Muscle of arm (tissue), 12 donors: ENCODE measurements around the gene TNRC6C. TPM values are rescaled to one million over a fixed set of nuclear protein-coding genes. Genes with fewer than 3 reads are reported as not detected.
A peak's percentile ranks its signal among the peaks of the same experiment; 100 is the strongest.
"Not testable (repeated sequence)": the region's sequence is repeated elsewhere in the genome, so short reads cannot be mapped to it uniquely, and the experiment has no call there.

Source experiments
- DNase-seq: peaks from one replicate; pipeline ENCODE4 v3.0.0-alpha.2; 2013
- polyA plus RNA-seq, 12 donors: library from polyadenylated mRNA; unstranded; fragments of 120-200 nt; gene quantifications; one replicate each; pipeline ENCODE4 v1.2.1, GENCODE V29; 2013; ENCODE audit not compliant: insufficient read length in 12 of 12

The TNRC6C gene
- polyA plus RNA-seq, 12 donors, result 7.7 to 15.5 (median 9.8) TPM; not detected in 1

DNA sequence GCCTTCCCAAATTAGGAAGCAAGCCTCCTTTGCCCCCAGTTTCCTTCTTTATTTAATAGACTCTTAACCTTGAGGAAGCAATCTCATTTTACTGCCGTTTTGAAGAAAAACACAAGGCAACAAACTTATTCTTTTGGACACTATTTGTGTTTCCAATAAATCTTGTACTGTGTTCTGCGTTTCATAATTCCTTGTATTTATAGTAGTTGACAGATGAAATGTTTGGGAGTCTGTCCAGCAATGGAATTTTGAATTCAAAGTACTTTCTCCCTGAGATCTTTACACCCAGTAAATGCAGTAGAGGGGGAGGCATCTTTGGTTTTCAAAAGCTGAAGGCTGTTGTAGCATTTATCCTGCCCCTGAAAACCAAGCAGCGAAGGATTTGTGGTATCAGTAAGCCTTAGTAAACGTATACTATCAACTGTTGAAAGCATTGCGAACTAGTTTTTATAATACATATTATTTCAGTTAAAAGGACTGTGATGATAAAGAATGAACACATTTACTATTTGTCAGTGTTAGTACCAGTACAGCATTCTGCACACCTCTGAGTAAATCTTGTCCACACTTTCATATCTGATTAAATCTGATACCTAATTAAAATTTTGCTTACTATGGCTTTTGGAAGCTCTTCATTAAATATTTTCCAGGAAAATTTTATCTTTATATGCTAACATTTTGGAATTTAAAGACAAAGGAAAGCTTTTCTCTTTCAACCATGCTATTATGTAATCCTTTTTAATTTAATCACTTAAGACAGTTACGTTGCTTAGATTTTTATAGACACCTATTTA lies 83.1 kb downstream of the TNRC6C start:
- peak; percentile 29 for DNase-seq

DNA sequence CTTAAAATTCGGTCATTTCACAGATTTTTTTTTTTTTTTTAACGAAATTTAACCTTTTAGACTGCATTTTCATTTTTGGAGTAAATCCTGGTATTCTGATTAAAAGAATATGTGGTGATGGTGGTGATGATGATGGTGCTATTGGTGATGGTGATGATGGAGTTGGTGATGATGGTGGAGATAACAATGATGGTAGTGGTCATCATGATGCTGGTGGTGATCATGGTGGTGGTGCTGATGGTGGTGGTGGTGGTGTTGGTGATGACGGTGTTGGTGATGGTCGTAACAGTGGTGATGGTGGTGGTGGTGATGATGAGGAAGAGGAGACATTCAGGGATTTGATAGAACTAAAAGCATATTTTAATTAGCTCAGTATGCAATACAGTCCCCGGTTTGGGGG lies 84.0 kb downstream of the TNRC6C start:
- no peak for DNase-seq

DNA sequence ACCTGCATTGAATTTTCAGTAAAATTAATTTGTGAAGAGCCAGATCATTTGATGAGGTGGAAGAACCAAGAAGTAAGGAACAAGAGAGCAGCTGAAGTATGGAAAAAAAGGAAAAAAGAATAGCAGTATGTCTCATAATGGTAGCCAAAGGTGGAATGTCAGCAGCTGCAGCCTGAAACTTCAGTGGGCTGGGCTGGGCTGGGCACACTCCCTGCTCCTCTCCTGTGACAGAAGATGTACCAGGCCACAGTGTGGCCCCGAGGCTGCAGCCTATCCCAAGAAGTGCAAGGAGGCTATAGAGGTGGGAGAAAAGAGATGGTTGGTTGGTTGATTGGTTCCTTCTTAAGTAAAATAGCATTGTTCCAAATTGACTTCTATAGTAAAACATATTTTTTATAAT lies 84.5 kb downstream of the TNRC6C start:
- no peak for DNase-seq

DNA sequence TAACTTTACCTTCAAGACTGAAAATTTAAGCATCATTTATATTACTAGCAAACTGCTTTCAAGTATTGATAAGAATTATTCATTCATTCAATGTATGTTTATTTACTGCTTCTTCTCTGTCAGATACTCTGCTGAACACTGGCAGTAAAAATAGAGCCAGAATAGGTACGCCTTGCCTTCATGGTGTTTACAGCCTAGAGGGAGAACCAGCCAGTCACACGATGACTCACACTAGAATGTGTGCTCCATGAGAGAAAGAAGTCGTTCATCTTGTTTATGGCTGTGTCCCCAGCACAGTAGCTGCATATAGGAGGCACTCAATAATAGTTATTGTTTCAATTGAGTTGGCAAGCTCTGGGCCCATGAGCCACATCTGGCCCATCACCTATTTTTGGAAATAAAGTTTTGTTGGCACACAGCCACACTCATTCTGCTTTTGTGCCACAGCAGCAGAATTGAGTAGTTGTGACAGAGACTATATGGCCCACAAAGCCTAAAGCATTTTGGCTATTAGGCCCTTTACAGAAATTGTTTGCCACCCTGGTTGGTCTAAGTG lies 85.9 kb downstream of the TNRC6C start:
- no peak for DNase-seq

DNA sequence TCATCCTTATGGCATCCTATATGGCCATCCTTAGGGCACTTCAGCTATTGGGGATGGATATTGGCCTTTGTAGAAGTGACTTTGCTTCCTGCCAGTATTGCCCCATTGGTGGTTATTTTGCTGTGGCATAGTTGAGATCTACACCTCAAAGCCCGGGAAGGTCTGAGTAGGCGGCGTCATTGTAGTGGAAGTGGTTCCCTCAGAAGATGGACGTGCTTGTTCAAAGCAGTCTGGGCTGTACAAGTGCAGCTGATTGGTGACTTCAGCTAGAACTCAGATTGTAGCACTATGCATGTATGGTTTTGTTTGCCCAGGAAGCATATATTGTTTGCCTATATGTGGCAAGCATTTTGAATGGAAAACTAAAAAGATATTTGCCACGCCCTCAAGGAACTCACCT lies 86.8 kb downstream of the TNRC6C start:
- no peak for DNase-seq

- DNase-seq, result no peak
Measured at GRCh38 chr17:78046923-78047322, 88.4 kb downstream of the TNRC6C start.

DNA sequence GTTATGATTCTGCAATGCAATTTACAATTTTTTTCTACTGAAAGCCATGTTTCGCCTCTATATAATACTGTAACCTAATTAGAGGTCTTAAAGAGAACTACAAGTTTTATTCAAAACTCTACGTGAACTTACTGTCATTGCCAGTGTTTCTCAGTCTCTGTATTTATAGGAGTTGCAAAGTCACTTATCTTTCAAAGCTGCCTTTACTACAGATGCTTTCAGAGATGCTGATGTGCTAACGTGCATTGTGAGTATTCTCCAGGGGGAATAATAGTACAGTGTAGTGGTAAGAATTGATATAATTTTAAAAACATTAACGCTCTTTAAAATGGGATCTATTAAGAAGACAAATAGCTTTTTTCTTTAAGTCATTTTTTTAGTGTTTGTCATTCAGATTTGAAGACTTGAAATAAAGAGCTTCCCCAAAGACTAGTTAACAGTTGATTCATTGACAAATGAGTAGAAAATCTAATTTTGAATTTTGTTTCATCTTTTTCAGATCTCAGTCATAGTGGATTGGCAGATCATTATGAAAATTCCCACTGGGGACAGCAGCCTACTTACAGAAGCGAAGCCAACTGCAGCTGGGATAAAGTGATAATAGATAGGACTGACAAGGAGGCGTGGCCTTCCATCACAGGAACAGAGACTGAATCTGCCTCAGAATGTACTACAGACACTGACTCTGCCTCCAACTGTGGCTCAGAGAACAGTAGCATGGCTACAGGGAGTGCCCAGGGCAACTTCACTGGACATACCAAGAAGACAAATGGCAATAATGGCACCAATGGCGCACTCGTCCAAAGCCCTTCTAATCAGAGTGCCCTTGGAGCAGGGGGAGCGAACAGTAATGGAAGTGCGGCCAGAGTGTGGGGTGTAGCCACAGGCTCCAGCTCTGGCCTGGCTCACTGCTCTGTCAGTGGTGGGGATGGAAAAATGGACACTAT lies 90.1 kb downstream of the TNRC6C start:
- no peak for DNase-seq

- DNase-seq, result no peak
Measured at GRCh38 chr17:78049609-78050008, 91.1 kb downstream of the TNRC6C start.

DNA sequence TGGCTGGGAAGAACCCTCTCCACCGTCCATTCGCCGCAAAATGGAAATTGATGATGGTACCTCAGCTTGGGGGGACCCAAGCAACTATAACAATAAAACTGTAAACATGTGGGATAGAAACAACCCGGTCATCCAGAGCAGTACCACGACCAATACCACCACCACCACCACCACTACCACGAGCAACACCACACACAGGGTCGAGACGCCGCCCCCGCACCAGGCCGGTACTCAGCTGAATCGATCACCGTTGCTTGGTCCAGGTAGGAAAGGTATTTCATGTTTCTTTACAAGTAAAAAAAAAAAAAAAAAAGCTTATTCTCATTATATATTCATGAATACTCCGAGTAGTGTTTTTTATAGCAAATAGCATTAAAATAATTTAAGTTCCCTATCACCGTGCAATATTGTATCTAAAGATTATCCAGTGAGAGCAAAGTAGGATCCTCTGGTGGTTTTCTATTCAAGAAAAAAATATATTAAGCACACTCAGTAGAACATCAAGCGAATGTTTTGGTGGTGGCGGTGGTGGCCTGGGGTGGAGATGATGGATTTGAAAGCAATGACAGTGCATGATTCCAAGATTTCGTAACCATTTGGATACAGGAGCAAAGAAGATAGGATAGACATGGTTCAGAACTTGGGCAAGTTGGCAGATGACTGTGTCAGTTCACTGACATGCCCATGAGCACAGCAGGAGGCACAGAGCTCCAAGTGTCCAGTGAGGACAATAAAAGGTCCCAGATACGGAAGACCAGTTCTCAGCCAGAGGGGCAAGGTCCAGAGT lies 92.9 kb downstream of the TNRC6C start:
- no peak for DNase-seq

GRCh38 chr17:78053777-78054468 lies 95.4 kb downstream of the TNRC6C start:
- DNase-seq, result no peak

GRCh38 chr17:78057113-78057740 lies 98.7 kb downstream of the TNRC6C start:
- no peak for DNase-seq

DNA sequence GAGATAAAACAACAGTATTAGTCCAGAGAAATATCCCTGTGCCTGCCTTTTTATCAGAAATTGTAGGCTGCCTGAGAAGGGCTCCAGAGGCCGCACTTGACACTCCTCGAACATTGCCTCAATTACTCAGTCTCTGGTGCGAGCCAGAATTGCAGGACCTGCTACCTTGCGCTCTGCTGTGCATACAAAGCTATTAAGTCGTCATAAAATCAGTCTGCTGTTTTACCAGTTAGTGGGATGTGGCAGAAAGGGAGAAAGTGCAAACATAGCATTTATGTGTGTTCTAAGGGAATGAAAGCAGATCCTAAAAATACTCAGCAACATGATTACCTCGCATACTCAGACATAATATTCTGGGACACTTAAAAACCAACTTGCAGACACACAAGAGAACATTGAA lies 99.5 kb downstream of the TNRC6C start:
- DNase-seq, result no peak

DNA sequence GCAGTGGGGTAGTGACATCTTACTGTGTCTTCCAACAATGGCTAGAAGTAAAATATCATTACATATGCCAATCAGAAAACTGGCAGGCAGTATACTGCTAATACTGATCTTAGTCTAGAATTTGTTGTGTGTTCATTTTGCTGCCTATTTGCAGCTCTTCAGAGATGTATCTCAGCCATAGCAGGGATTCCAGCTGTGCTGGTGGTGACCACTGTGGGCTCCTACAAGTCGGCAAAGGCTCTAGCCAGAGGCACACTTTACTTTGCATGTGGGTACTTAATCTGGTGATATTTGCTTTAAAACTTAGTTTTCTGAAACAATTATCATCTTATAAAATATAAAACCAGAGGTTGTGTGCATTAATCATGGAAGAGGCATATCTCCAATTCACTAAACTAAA lies 100.1 kb downstream of the TNRC6C start:
- DNase-seq, result no peak

GRCh38 chr17:78062596-78062995 lies 104.1 kb downstream of the TNRC6C start:
- DNase-seq, result no peak

DNA sequence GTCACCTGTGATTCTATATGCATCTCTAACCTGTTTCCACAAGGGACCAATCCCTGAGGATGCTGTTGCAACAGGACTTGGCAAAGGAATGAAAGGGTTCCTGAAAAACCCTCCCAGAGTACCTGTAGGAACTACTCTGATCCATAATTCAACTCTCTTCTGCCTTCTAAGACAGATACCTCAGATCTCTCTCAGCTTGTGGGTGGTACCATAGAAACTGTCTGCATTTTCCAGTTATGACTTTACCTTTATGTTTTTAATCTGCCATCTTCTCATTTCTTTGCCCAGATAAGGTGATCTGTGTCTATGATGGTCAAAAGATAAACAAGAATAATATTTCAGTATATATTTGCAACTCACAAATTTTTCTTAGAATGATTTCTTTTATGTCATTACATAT lies 105.0 kb downstream of the TNRC6C start:
- DNase-seq, result no peak

DNA sequence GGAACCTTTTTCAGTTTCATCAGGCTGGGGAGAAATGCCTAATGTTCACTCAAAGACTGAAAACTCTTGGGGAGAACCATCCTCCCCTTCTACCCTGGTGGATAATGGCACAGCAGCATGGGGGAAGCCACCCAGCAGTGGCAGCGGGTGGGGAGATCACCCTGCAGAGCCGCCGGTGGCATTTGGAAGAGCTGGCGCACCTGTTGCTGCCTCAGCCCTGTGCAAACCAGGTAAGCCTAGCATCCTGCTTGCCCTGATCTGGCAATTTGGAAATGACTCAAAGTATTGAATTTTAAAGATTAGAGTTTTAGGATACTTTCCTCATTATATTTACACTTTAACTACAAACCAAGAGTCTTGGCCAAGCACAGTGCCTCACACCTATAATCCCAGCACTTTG lies 106.2 kb downstream of the TNRC6C start:
- no peak for DNase-seq

- not testable (repeated sequence) for DNase-seq
Measured at GRCh38 chr17:78066976-78067375, 108.5 kb downstream of the TNRC6C start.

DNA sequence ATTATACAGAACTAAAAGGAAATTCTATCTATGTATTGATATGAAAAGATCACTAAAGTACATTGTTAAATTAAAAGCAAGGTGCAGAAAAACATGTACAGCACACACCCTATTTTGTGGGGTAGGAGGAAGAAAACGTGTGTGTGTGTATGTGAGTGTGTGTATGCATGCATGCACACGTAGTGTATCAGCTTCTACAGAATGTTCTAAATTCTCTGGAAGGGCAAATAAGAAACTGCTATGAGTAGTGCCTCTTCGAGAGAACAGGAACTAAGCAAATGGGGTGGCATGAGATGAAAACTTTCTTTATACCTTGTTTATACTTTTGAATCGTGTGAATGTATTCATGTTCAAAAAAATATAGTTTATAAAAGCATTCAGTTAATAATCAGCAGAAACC lies 111.2 kb downstream of the TNRC6C start:
- DNase-seq, result no peak

DNA sequence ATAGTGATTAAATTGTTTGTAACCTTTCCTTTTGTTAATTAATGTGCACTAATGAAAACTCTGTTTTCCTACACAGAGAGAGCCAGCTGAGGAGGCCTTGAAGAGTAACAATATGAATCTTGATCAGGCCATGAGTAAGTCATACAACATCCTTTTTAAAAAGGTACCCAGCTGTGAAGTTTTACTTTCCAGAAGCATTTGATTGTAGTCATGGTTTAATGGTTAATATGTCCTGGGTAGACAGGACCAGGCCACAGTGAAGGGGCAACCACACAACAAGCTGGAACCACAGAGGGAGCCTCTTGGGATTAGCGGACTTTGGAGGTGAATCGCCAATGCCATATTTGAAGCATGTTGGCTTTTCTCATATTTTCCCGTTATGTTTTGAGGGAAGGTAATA lies 114.5 kb downstream of the TNRC6C start:
- DNase-seq, result no peak

- DNase-seq, result no peak
Measured at GRCh38 chr17:78075011-78075410, 116.5 kb downstream of the TNRC6C start.

- DNase-seq, result no peak
Measured at GRCh38 chr17:78075545-78075944, 117.0 kb downstream of the TNRC6C start.
